Endometrial microvascular endothelial cells (primary cell): Measurements from ENCODE around the gene CLRN2. TPM values are rescaled to one million over a fixed set of nuclear protein-coding genes. Genes with fewer than 3 reads are reported as not detected.
"Not testable (repeated sequence)": the region's sequence is repeated elsewhere in the genome, so short reads cannot be mapped to it uniquely, and the experiment has no call there.

Experiments used
- in situ Hi-C: cut with HindIII; loops from 2 replicates; pipeline ENCODE4 v1.10.0; 2017; ENCODE audit warnings: low sequenced_read_pairs, low pct_unique_long_range_greater_than_20kb; ENCODE audit errors: inconsistent ontology term
- total RNA-seq: library from RNA; depleted of rRNA; stranded (reverse); fragments of >200 nt; gene quantifications from one replicate; pipeline ENCODE4 v1.2.3, GENCODE V29; 2015; ENCODE audit errors: inconsistent ontology term

CLRN2 gene
- total RNA-seq, 1 donor from 2014 or later: not detected

- in situ Hi-C loops: no loop called here
Measured at GRCh38 chr4:17567271-17567670, 52.3 kb downstream of the CLRN2 start.

DNA sequence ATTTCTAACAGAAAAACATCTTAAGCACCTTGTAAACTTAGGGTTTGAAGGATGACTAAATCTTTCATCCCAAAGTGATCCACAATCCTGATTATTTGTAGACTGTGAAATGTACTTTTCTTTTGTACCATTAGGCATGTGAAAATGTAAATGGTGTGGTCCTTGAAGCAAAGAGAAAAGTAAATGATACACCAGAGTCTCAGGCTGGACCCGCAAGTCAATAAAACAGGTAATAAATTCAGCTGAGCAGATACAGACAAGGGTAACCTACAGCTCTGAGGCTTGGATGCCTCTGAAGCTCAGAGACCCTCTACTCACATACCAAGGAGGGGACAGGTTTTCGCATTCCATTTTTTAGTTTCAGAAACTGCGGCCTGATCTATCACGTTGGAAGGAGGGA is 59.2 kb downstream of the CLRN2 start:
- in situ Hi-C loops: no loop called here

GRCh38 chr4:17575177-17575576 is 60.2 kb downstream of the CLRN2 start:
- in situ Hi-C loops: not testable (repeated sequence)

Other genes with a start within 250 kb of the CLRN2 start
- 7.7 TPM for gene QDPR, start 3.1 kb upstream of the CLRN2 start, total RNA-seq
- 142 TPM for gene LAP3, start 62.0 kb downstream of the CLRN2 start, total RNA-seq
- 7.7 TPM for gene MED28, start 99.5 kb downstream of the CLRN2 start, total RNA-seq